Measurements from ENCODE around the gene HMCN2.

GRCh38 chr9:130410443-130410842, 144.9 kb downstream of the HMCN2 start:
- TF ChIP-seq CTCF (IDR thresholded peaks at IDR 0.05) (no peak), ZFX (IDR thresholded peaks at IDR 0.05; ENCODE audit: borderline replicate concordance) (no peak)

Measured in 22Rv1 (cell line).